ENCODE measurements around the gene C19orf12.

GRCh38 chr19:29743681-29744080 lies 28.6 kb upstream of the C19orf12 start:
- no peak for TF ChIP-seq POLR2AphosphoS5 (IDR thresholded peaks at IDR 0.05)
- TF ChIP-seq POLR2A (IDR thresholded peaks at IDR 0.05; ENCODE audit: low read depth) = no peak
- no peak for TF ChIP-seq CTCF (IDR thresholded peaks at IDR 0.05)

Measured in esophagus muscularis mucosa (tissue), 3 donors.